Vagina (tissue), 2 donors: ENCODE measurements around the gene STK11IP. TPM values are rescaled to one million over a fixed set of nuclear protein-coding genes. Genes with fewer than 3 reads are reported as not detected.

ENCODE experiments used
- DNase-seq, 2 donors: peaks; one replicate each; pipeline ENCODE4 v3.0.0-alpha.2; 2017; ENCODE audit errors: extremely low spot score in 2 of 2
- H3K27ac ChIP-seq: fragments of 200-600 bp; sonication (generic); one replicate; pipeline ENCODE4 v1.5.1; 2019
- H3K27me3 ChIP-seq: fragments of 200-600 bp; sonication (generic); one replicate; pipeline ENCODE4 v1.5.1; 2019
- H3K36me3 ChIP-seq, 2 donors: fragments of 200-600 bp; sonication (generic); one replicate each; pipeline ENCODE4 v1.5.1; 2017 to 2019
- H3K4me1 ChIP-seq: fragments of 200-600 bp; sonication (generic); one replicate; pipeline ENCODE4 v1.5.1; 2019
- H3K4me3 ChIP-seq, 2 donors: fragments of 200-600 bp; sonication (generic); 1 replicate in 1 of 2; 2 replicates in 1 of 2; pipeline ENCODE4 v1.5.1; 2016 to 2019
- H3K9me3 ChIP-seq: fragments of 200-600 bp; sonication (generic); one replicate; pipeline ENCODE4 v1.5.1; 2019
- CTCF ChIP-seq, 3 experiments: fragments of 450-650 bp in 2 of 3; fragments of 200-600 bp in 1 of 3; sonication (generic) in 1 of 3; IDR thresholded peaks; one replicate each; pipeline ENCODE4 v1.5.1; 2017 to 2019; ENCODE audit warnings: antibody characterized with exemption in 3 of 3, mild to moderate bottlenecking in 2 of 3, moderate library complexity in 2 of 3
- POLR2A ChIP-seq, 2 donors: fragments of 450-650 bp; IDR thresholded peaks; one replicate each; pipeline ENCODE4 v1.6.1; 2017; ENCODE audit warnings: antibody characterized with exemption in 2 of 2, mild to moderate bottlenecking in 2 of 2, moderate library complexity in 2 of 2
- POLR2AphosphoS5 ChIP-seq, 2 donors: sonication (generic); formaldehyde crosslinking; IDR thresholded peaks; one replicate each; pipeline ENCODE4 v1.9.0; 2017; ENCODE audit warnings: antibody characterized with exemption in 2 of 2, mild to moderate bottlenecking in 2 of 2, low read depth in 1 of 2; ENCODE audit not compliant: insufficient read depth in 1 of 2
- intact Hi-C: fragments of 100-400 bp; cut with DNase I; formaldehyde crosslinking; loops from one replicate; pipeline ENCODE4 v1.15.1; 2023
- total RNA-seq: library from RNA; depleted of rRNA; stranded (reverse); fragments of >200 nt; gene quantifications from one replicate; pipeline ENCODE4 v1.2.3, GENCODE V29; 2016

Gene STK11IP
- total RNA-seq, 1 donor from 2014 or later: 11.3 TPM

GRCh38 chr2:219603771-219604170, 6.1 kb downstream of the STK11IP start:
- no peak overlapping the region for H3K27ac ChIP-seq
- no peaks in the 10 kb centered on the region for H3K27me3 ChIP-seq
- TF ChIP-seq CTCF (IDR thresholded peaks at IDR 0.05) (no peak), POLR2AphosphoS5 (IDR thresholded peaks at IDR 0.05; ENCODE audit: insufficient read depth in 1 of 2, low read depth in 1 of 2) (no peak), POLR2A (IDR thresholded peaks at IDR 0.05) (no peak)
- peaks cover 0 to 48% of the 10 kb centered on the region in 2 donors for H3K36me3 ChIP-seq
- no peaks in the 10 kb centered on the region for H3K9me3 ChIP-seq
- no peak overlapping the region for H3K4me3 ChIP-seq
- DNase-seq: no peak
- intact Hi-C loops: no loop called here
- H3K4me1 ChIP-seq: no peaks in the 10 kb centered on the region

- Histone ChIP-seq H3K27ac (no peak overlapping the region), H3K36me3 (peaks cover 0 to 51% of the 10 kb centered on the region in 2 donors), H3K9me3 (no peaks in the 10 kb centered on the region), H3K4me3 (no peak overlapping the region), H3K27me3 (no peaks in the 10 kb centered on the region), H3K4me1 (no peaks in the 10 kb centered on the region)
- DNase-seq: no peak
- intact Hi-C loops: no loop called here
- TF ChIP-seq POLR2A (IDR thresholded peaks at IDR 0.05): no peak
- TF ChIP-seq CTCF (IDR thresholded peaks at IDR 0.05): no peak
- no peak for TF ChIP-seq POLR2AphosphoS5 (IDR thresholded peaks at IDR 0.05; ENCODE audit: insufficient read depth in 1 of 2, low read depth in 1 of 2)
Measured at GRCh38 chr2:219605607-219605954, 7.9 kb downstream of the STK11IP start.

- TF ChIP-seq POLR2A (IDR thresholded peaks at IDR 0.05) (no peak), POLR2AphosphoS5 (IDR thresholded peaks at IDR 0.05; ENCODE audit: insufficient read depth in 1 of 2, low read depth in 1 of 2) (no peak), CTCF (IDR thresholded peaks at IDR 0.05) (no peak)
- intact Hi-C loops: no loop called here
- Histone ChIP-seq H3K4me3 (no peak overlapping the region), H3K27ac (no peak overlapping the region), H3K27me3 (no peaks in the 10 kb centered on the region), H3K36me3 (peaks cover 0 to 40% of the 10 kb centered on the region in 2 donors), H3K4me1 (no peaks in the 10 kb centered on the region), H3K9me3 (no peaks in the 10 kb centered on the region)
- DNase-seq: no peak
Measured at GRCh38 chr2:219607931-219608330, 10.3 kb downstream of the STK11IP start.

- no peaks in the 10 kb centered on the region for H3K27me3 ChIP-seq
- TF ChIP-seq CTCF (IDR thresholded peaks at IDR 0.05) (no peak), POLR2A (IDR thresholded peaks at IDR 0.05) (no peak), POLR2AphosphoS5 (IDR thresholded peaks at IDR 0.05; ENCODE audit: insufficient read depth in 1 of 2, low read depth in 1 of 2) (no peak)
- H3K36me3 ChIP-seq: peaks cover 0 to 40% of the 10 kb centered on the region in 2 donors
- H3K9me3 ChIP-seq: no peaks in the 10 kb centered on the region
- no peaks in the 10 kb centered on the region for H3K4me1 ChIP-seq
- DNase-seq: no peak
- H3K27ac ChIP-seq: no peak overlapping the region
- intact Hi-C loops: no loop called here
- no peak overlapping the region for H3K4me3 ChIP-seq
Measured at GRCh38 chr2:219608399-219608964, 10.8 kb downstream of the STK11IP start.

- no peak for DNase-seq
- Histone ChIP-seq H3K36me3 (peaks cover 0 to 40% of the 10 kb centered on the region in 2 donors), H3K9me3 (no peaks in the 10 kb centered on the region), H3K27me3 (no peaks in the 10 kb centered on the region), H3K27ac (no peak overlapping the region), H3K4me3 (no peak overlapping the region), H3K4me1 (no peaks in the 10 kb centered on the region)
- TF ChIP-seq CTCF (IDR thresholded peaks at IDR 0.05) (no peak), POLR2A (IDR thresholded peaks at IDR 0.05) (no peak)
- intact Hi-C loops: no loop called here
Measured at GRCh38 chr2:219609149-219609750, 11.6 kb downstream of the STK11IP start.
